DND-41 (cell line): Measurements from ENCODE around the gene ICAM2.

Experiments
- ATAC-seq: fragments of 200-7000 bp; cut with Tn5 transposase; 3 replicates; pipeline ENCODE4 v1.9.1; 2021; ENCODE audit warnings: low read depth; ENCODE audit not compliant: insufficient read depth
- DNase-seq: peaks from one replicate; pipeline ENCODE4 v3.0.0-alpha.2; 2020
- H2AFZ ChIP-seq: 2 replicates; pipeline ENCODE4 v1.6.0; 2012; ENCODE audit warnings: low read depth, low read length
- H3K27ac ChIP-seq: 2 replicates; pipeline ENCODE4 v1.5.1; 2012; ENCODE audit warnings: low read length, inconsistent platforms
- H3K27me3 ChIP-seq: fragments of 200-600 bp; sonication (generic); 2 replicates; pipeline ENCODE4 v1.6.0; 2012; ENCODE audit warnings: low read length, mild to moderate bottlenecking, inconsistent platforms; ENCODE audit not compliant: insufficient read depth, poor library complexity
- H3K36me3 ChIP-seq: 2 replicates; pipeline ENCODE4 v1.5.1; 2012; ENCODE audit warnings: low read length, inconsistent platforms; ENCODE audit not compliant: insufficient read depth
- H3K4me1 ChIP-seq: 2 replicates; pipeline ENCODE4 v1.5.1; 2012; ENCODE audit warnings: mild to moderate bottlenecking, low read length; ENCODE audit not compliant: insufficient read depth
- H3K4me2 ChIP-seq: 2 replicates; pipeline ENCODE4 v1.6.0; 2012; ENCODE audit warnings: mild to moderate bottlenecking, moderate library complexity, low read length, inconsistent platforms; ENCODE audit not compliant: insufficient read depth
- H3K4me3 ChIP-seq, 2 experiments: fragments of 200-600 bp in 1 of 2; shearing (Covaris generic) in 1 of 2; 2 replicates each; pipeline ENCODE4 v1.5.1; 2012 to 2016; ENCODE audit warnings: inconsistent platforms in 2 of 2, low read length in 2 of 2, mild to moderate bottlenecking in 2 of 2, low read depth in 1 of 2, moderate library complexity in 1 of 2
- H3K79me2 ChIP-seq: 2 replicates; pipeline ENCODE4 v1.6.0; 2012; ENCODE audit warnings: low read length, inconsistent platforms; ENCODE audit not compliant: insufficient read depth
- H3K9ac ChIP-seq: 2 replicates; pipeline ENCODE4 v1.6.0; 2012; ENCODE audit warnings: low read depth, mild to moderate bottlenecking, inconsistent platforms, low read length, moderate library complexity
- H3K9me3 ChIP-seq: 2 replicates; pipeline ENCODE4 v1.5.1; 2012; ENCODE audit warnings: low read length, moderate library complexity, mild to moderate bottlenecking, inconsistent platforms; ENCODE audit not compliant: insufficient read depth, severe bottlenecking
- H4K20me1 ChIP-seq: 2 replicates; pipeline ENCODE4 v1.6.0; 2012; ENCODE audit warnings: low read length; ENCODE audit not compliant: insufficient read depth
- CTCF ChIP-seq: IDR thresholded peaks from 2 replicates; pipeline ENCODE4 v1.5.1; 2012; ENCODE audit warnings: borderline replicate concordance, low read length, moderate library complexity, mild to moderate bottlenecking; ENCODE audit not compliant: poor library complexity, severe bottlenecking; ENCODE audit errors: extremely low read depth
- EZH2 ChIP-seq: IDR thresholded peaks from 3 replicates; pipeline ENCODE4 v1.6.1; 2012; ENCODE audit warnings: borderline replicate concordance, low read depth, mild to moderate bottlenecking, moderate library complexity, low read length, inconsistent platforms; ENCODE audit not compliant: severe bottlenecking

Gene ICAM2

DNA sequence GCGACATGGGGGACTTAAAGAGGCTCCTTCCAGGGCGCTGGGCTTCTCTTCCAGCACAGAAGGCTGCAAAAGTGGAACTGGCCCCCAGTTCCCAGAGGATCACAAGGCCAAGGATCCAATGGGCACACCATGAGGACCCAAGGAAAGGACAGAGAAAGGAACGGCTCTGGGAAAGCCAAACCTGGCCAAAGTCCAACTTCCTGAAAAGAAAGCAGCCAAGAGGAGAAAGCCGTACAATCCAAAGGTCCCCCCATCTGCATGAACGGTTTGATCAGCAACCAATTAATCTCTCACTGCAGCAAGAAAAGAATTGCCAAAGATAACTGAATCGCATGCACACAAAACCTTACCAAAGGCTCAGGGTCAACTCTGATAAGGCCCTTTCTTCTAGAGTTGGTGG is 19.8 kb upstream of the ICAM2 start:
- no peak for TF ChIP-seq CTCF
- TF ChIP-seq EZH2: no peak

DNA sequence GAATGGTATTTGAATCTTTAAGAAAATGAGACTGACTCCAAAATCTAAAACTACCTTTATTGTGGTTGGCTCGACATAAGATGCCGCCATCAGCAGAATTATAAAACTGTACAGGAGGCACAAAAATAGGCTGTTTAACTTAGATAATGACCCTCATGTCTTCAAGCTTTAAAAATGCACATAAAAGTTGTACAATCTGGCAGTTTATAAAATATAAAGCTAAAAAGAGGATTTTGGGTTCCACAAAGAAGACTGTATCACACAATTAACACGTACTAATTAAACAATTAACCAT is 18.6 kb upstream of the ICAM2 start:
- no peak overlapping the region for H2AFZ ChIP-seq
- no peak for TF ChIP-seq CTCF
- TF ChIP-seq EZH2: no peak
- ATAC-seq: no peak
- H3K4me1 ChIP-seq: no peaks in the 10 kb centered on the region
- no peak overlapping the region for H3K4me3 ChIP-seq
- H3K36me3 ChIP-seq: peaks cover 7% of the 10 kb centered on the region; the same call in 1 of the 2 replicates
- no peak overlapping the region for H3K27ac ChIP-seq
- H4K20me1 ChIP-seq: no peaks in the 10 kb centered on the region
- H3K27me3 ChIP-seq: no peaks in the 10 kb centered on the region
- H3K79me2 ChIP-seq: no peaks in the 10 kb centered on the region
- no peak for DNase-seq
- H3K9me3 ChIP-seq: no peaks in the 10 kb centered on the region
- no peak overlapping the region for H3K9ac ChIP-seq
- no peak overlapping the region for H3K4me2 ChIP-seq

More for the DNA sequence above, 19.8 kb upstream of the ICAM2 start:
- ATAC-seq (no peak), DNase-seq (no peak)
- Histone ChIP-seq H3K27me3 (no peaks in the 10 kb centered on the region), H3K79me2 (no peaks in the 10 kb centered on the region), H3K4me1 (no peaks in the 10 kb centered on the region), H3K27ac (no peak overlapping the region), H2AFZ (no peak overlapping the region), H3K9me3 (no peaks in the 10 kb centered on the region), H3K9ac (no peak overlapping the region), H3K4me3 (no peak overlapping the region), H4K20me1 (no peaks in the 10 kb centered on the region), H3K36me3 (peaks cover 16% of the 10 kb centered on the region), H3K4me2 (no peak overlapping the region)

DNA sequence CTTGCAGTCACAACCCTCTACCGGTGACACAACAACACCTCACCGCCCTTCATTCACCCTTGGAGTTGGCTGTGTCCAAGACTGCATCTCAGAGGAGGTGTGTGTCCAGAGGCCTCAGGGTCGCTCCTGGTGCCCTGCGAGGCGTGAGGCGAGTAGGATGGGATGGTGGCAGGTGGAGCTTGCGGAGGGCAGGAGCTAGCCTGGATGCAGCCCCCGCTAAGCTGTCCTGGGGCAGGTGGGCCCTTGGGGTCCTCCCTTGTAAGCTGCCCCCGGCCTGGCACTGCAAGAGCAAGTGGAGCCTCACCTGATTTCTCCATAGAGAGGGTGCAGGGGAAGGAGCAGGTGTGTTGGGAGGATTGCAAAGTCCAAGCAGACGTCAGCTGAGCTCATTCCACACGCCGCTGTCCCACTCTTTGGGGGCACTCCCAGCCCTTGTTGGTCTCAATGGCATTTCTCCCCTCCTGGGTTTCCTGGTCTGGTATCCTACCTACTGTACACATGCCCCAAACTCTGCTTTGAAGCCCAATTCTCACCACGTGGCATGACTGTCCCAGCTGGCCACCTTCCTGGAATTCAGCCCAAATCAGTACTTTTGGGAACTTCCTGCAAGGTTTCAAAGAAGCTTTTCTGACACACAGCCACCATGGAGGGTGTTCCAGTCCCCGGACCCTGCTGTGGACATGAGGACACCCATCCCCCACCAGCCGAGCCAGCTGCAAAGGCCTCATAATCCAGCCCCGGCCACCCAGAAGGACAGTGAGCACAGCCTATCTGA is 18.1 kb upstream of the ICAM2 start:
- peaks cover 7% of the 10 kb centered on the region; the same call in 1 of the 2 replicates for H3K36me3 ChIP-seq
- H3K27me3 ChIP-seq: no peaks in the 10 kb centered on the region
- ATAC-seq: no peak
- H3K4me3 ChIP-seq: no peak overlapping the region
- H3K27ac ChIP-seq: no peak overlapping the region
- DNase-seq: no peak
- no peak overlapping the region for H2AFZ ChIP-seq
- no peaks in the 10 kb centered on the region for H3K9me3 ChIP-seq
- TF ChIP-seq CTCF (no peak), EZH2 (no peak)
- H3K9ac ChIP-seq: no peak overlapping the region
- no peaks in the 10 kb centered on the region for H3K4me1 ChIP-seq
- H3K4me2 ChIP-seq: no peak overlapping the region
- no peaks in the 10 kb centered on the region for H3K79me2 ChIP-seq
- H4K20me1 ChIP-seq: no peaks in the 10 kb centered on the region
